Adrenal gland (tissue), 5 donors: ENCODE results near the gene RNPEP.

Source experiments
- CTCF ChIP-seq, 6 experiments: fragments of 450-650 bp in 4 of 6; fragments of 200-600 bp in 2 of 6; sonication (generic) in 1 of 6; IDR thresholded peaks; 1 replicate in 5 of 6; 2 replicates in 1 of 6; pipeline versions ENCODE4 v1.5.1 to v1.8.0; 2016 to 2021; ENCODE audit warnings: antibody characterized with exemption in 6 of 6, mild to moderate bottlenecking in 2 of 6, moderate library complexity in 1 of 6
- POLR2A ChIP-seq, 2 donors: fragments of 450-650 bp; IDR thresholded peaks; one replicate each; pipeline ENCODE4 v1.6.1; 2017; ENCODE audit warnings: antibody characterized with exemption in 2 of 2, mild to moderate bottlenecking in 2 of 2, moderate library complexity in 1 of 2
- donor health status: DM: no; HTN: no; CAD: no.

GRCh38 chr1:202034149-202034682, 51.8 kb downstream of the RNPEP start:
- no peak for TF ChIP-seq CTCF (IDR thresholded peaks at IDR 0.05)
- TF ChIP-seq POLR2A (IDR thresholded peaks at IDR 0.05) = no peak
